Smooth muscle cell (in vitro differentiated cells): ENCODE results near the gene PJA1. TPM values are rescaled to one million over a fixed set of nuclear protein-coding genes. Genes with fewer than 3 reads are reported as not detected.

Experiments used
- DNase-seq: peaks from one replicate; lab custom pipeline; 2025; ENCODE audit not compliant: unreplicated experiment; lab: John Stamatoyannopoulos, UW
- H2AFZ ChIP-seq: fragments of 200-600 bp; sonication (generic); 2 replicates; pipeline ENCODE4 v1.6.0; 2016; ENCODE audit warnings: antibody characterized with exemption, low read depth, mild to moderate bottlenecking
- H3F3A ChIP-seq: fragments of 200-600 bp; sonication (generic); 2 replicates; pipeline ENCODE4 v1.6.0; 2017; ENCODE audit warnings: antibody characterized with exemption, low read depth
- H3K27ac ChIP-seq: fragments of 200-600 bp; sonication (generic); 2 replicates; pipeline ENCODE4 v1.5.1; 2016; ENCODE audit warnings: low read depth, mild to moderate bottlenecking
- H3K27me3 ChIP-seq: fragments of 200-600 bp; sonication (generic); 2 replicates; pipeline ENCODE4 v1.6.1; 2016; ENCODE audit warnings: low read depth, mild to moderate bottlenecking
- H3K36me3 ChIP-seq: fragments of 200-600 bp; sonication (generic); 2 replicates; pipeline ENCODE4 v1.5.1; 2016; ENCODE audit warnings: low read depth
- H3K4me1 ChIP-seq: fragments of 200-600 bp; sonication (generic); 2 replicates; pipeline ENCODE4 v1.5.1; 2016; ENCODE audit warnings: low read depth
- H3K4me2 ChIP-seq: fragments of 200-600 bp; sonication (generic); 2 replicates; pipeline ENCODE4 v1.6.0; 2016; ENCODE audit warnings: mild to moderate bottlenecking
- H3K4me3 ChIP-seq: fragments of 200-600 bp; sonication (generic); 2 replicates; pipeline ENCODE4 v1.5.1; 2016; ENCODE audit warnings: mild to moderate bottlenecking
- H3K79me2 ChIP-seq: fragments of 200-600 bp; sonication (generic); 2 replicates; pipeline ENCODE4 v1.6.0; 2016; ENCODE audit warnings: low read depth, mild to moderate bottlenecking
- H3K9ac ChIP-seq: fragments of 200-600 bp; sonication (generic); 2 replicates; pipeline ENCODE4 v1.6.0; 2016; ENCODE audit warnings: low read depth
- H3K9me3 ChIP-seq: fragments of 200-600 bp; sonication (generic); replicated peaks from 2 replicates; pipeline ENCODE4 v1.5.1; 2016; ENCODE audit warnings: low read depth
- H4K20me1 ChIP-seq: fragments of 200-600 bp; sonication (generic); 2 replicates; pipeline ENCODE4 v1.6.0; 2016; ENCODE audit warnings: low read depth
- CTCF ChIP-seq: fragments of 200-600 bp; sonication (generic); IDR thresholded peaks from 2 replicates; pipeline ENCODE4 v1.5.1; 2017; ENCODE audit warnings: borderline replicate concordance, mild to moderate bottlenecking, antibody characterized with exemption; ENCODE audit not compliant: insufficient read depth, poor library complexity, severe bottlenecking
- WGBS: methylation state at CpG from one replicate; pipeline ENCODE4 v1.1.7; 2016; ENCODE audit warnings: low lambda C conversion rate; 5-methylcytosine and 5-hydroxymethylcytosine counted together
- polyA plus RNA-seq: library from polyadenylated mRNA; unstranded; fragments of >200 nt; fragmentation: Nextera tagmentation; extraction: Ambion mirVana; gene quantifications from 2 replicates; pipeline ENCODE4 v1.2.1, GENCODE V29; 2016
- total RNA-seq: library from RNA; depleted of rRNA; stranded (reverse); fragments of >200 nt; gene quantifications from 2 replicates; pipeline ENCODE4 v1.2.3, GENCODE V29; 2014

Gene PJA1
- total and polyA plus RNA-seq, 2 experiments from 2014 or later, result 30.6 to 53.4 TPM

DNA sequence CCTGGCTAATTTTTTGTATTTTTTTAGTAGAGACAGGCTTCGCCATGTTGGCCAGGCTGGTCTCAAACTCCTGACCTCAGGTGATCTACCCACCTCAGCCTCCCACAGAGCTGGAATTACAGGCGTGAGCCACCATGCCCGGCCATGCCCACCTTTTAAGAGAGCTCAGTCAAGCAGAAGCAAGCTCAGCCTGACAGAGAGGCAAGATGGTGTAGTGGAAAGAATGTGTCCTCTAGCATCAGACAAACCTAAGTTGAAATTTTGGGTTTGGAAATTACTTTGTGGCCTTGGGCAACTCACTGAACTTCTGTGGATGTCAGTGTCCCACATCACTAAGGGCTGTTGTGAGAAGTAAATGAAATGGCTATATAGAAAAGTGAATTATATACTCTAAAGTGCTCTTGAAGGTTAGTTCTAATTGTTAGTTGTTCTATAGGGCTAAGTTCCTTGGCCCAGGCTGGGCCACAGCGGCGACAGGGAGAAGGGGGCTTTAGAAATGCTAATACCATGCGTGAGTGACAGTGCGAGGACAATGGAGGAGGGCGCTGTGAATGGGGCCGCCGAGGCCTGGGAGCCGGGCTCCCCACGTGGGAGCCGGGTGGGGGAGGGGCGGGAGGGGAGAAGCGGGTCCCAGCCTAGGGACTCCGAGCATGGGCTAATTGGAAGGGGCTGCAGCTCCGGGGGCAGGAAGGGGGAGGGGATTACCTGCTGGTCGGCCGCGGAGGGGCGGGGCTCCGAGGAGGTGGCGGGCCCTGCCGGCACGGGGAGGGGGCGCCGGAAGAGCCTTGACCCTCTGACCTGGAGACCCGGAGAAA, 15.6 kb downstream of the PJA1 start:
- no peaks in the 10 kb centered on the region for H3K79me2 ChIP-seq
- DNase-seq, result no peak
- no peaks in the 10 kb centered on the region for H4K20me1 ChIP-seq
- H3K9me3 ChIP-seq, result no peaks in the 10 kb centered on the region
- no peak overlapping the region for H3K4me2 ChIP-seq
- H3K4me3 ChIP-seq, result no peak overlapping the region
- no peak overlapping the region for H2AFZ ChIP-seq
- H3K27me3 ChIP-seq, result no peaks in the 10 kb centered on the region
- no peaks in the 10 kb centered on the region for H3K36me3 ChIP-seq
- WGBS, result 38% methylated on average over 16 of the region's 28 CpGs
- H3K27ac ChIP-seq, result no peak overlapping the region
- no peak overlapping the region for H3K9ac ChIP-seq
- H3F3A ChIP-seq, result no peaks in the 10 kb centered on the region
- H3K4me1 ChIP-seq, result no peaks in the 10 kb centered on the region
- no peak for TF ChIP-seq CTCF

GRCh38 chrX:69148946-69149345, 16.3 kb downstream of the PJA1 start:
- Histone ChIP-seq H3K4me1 (no peaks in the 10 kb centered on the region), H3K9me3 (no peaks in the 10 kb centered on the region), H4K20me1 (no peaks in the 10 kb centered on the region), H3K4me2 (no peak overlapping the region), H3K4me3 (no peak overlapping the region), H3F3A (no peaks in the 10 kb centered on the region), H3K27me3 (no peaks in the 10 kb centered on the region), H2AFZ (no peak overlapping the region), H3K27ac (no peak overlapping the region), H3K9ac (no peak overlapping the region), H3K79me2 (no peaks in the 10 kb centered on the region), H3K36me3 (no peaks in the 10 kb centered on the region)
- 76% methylated on average over 5 of the region's 5 CpGs for WGBS
- DNase-seq, result no peak
- TF ChIP-seq CTCF, result no peak

- Histone ChIP-seq H3K9ac (no peak overlapping the region), H4K20me1 (no peaks in the 10 kb centered on the region), H3K27me3 (no peaks in the 10 kb centered on the region), H3K4me1 (peaks cover 10% of the 10 kb centered on the region), H3K9me3 (no peaks in the 10 kb centered on the region), H3K4me2 (no peak overlapping the region), H3K27ac (no peak overlapping the region), H3K4me3 (no peak overlapping the region), H2AFZ (no peak overlapping the region), H3F3A (no peaks in the 10 kb centered on the region), H3K79me2 (no peaks in the 10 kb centered on the region), H3K36me3 (no peaks in the 10 kb centered on the region)
- TF ChIP-seq CTCF, result no peak
- DNase-seq, result no peak
- WGBS, result 67% methylated on average over 4 of the region's 4 CpGs
These were observed 18.5 kb downstream of the PJA1 start for GRCh38 chrX:69146739-69147138.

GRCh38 chrX:69145714-69146113, 19.5 kb downstream of the PJA1 start:
- Histone ChIP-seq H3K27ac (no peak overlapping the region), H4K20me1 (no peaks in the 10 kb centered on the region), H3K36me3 (no peaks in the 10 kb centered on the region), H3K79me2 (no peaks in the 10 kb centered on the region), H3K4me2 (no peak overlapping the region), H2AFZ (no peak overlapping the region), H3K4me3 (no peak overlapping the region), H3K9me3 (no peaks in the 10 kb centered on the region), H3K27me3 (no peaks in the 10 kb centered on the region), H3K4me1 (peaks cover 10% of the 10 kb centered on the region), H3F3A (no peaks in the 10 kb centered on the region), H3K9ac (no peak overlapping the region)
- 81% methylated on average over 5 of the region's 5 CpGs for WGBS
- DNase-seq, result no peak
- no peak for TF ChIP-seq CTCF
